GM10266 (cell line): ENCODE measurements around the gene DNAJC7.

ENCODE experiments used
- DNase-seq: peaks from one replicate; pipeline ENCODE4 v3.0.0; 2012; ENCODE audit errors: extremely low spot score
- TF ChIP-seq, protein P1 (sequence below): IDR thresholded peaks from 2 replicates; pipeline ENCODE4 v1.5.1; 2012; ENCODE audit warnings: mild to moderate bottlenecking, low read depth; ENCODE audit not compliant: control insufficient read depth, insufficient read depth; ENCODE audit errors: missing control alignments

The DNAJC7 gene

GRCh38 chr17:41996855-41997164 lies 20.4 kb downstream of the DNAJC7 start:
- no peak for DNase-seq
- TF ChIP-seq, protein P1, sequence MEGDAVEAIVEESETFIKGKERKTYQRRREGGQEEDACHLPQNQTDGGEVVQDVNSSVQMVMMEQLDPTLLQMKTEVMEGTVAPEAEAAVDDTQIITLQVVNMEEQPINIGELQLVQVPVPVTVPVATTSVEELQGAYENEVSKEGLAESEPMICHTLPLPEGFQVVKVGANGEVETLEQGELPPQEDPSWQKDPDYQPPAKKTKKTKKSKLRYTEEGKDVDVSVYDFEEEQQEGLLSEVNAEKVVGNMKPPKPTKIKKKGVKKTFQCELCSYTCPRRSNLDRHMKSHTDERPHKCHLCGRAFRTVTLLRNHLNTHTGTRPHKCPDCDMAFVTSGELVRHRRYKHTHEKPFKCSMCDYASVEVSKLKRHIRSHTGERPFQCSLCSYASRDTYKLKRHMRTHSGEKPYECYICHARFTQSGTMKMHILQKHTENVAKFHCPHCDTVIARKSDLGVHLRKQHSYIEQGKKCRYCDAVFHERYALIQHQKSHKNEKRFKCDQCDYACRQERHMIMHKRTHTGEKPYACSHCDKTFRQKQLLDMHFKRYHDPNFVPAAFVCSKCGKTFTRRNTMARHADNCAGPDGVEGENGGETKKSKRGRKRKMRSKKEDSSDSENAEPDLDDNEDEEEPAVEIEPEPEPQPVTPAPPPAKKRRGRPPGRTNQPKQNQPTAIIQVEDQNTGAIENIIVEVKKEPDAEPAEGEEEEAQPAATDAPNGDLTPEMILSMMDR, result no peak

GRCh38 chr17:41992576-41992975 lies 24.7 kb downstream of the DNAJC7 start:
- TF ChIP-seq, protein P1, result no peak
- DNase-seq, result no peak

DNA sequence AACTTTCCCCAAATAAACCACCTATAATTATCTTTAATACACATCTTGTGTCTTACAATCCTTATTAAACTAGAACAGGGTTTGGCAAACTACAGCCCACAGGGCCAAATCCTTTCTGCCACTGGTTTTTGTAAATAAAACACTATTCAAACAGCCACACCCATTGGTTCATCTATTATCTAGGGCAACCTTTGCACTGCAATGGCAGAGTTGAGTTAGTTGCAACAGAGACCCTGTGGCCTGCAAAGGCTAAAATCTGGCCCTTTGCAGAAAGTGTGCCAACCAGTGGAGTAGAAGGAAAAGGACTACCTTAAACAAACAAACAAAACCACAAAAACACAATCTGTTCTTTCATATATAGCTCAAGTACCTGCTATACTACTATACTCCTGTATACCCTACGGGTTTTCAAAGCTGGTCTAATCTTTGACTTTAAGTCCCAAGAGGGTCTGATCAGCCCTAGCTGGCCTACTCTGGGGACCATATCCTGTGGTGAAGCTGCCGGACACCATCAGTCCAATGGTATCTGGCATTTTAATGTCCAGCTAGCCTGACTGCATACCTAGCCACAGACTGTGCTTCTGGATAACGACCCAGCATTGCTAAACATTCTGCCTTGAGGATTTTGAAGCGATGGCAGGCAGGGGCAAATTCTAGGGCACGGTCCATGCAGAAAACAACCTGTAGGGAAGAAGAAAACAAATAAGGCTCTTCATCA lies 27.4 kb downstream of the DNAJC7 start:
- no peak for DNase-seq
- TF ChIP-seq, protein P1, result no peak

- TF ChIP-seq, protein P1, result no peak
- no peak for DNase-seq
These were observed 28.8 kb downstream of the DNAJC7 start for GRCh38 chr17:41988418-41988817.

DNA sequence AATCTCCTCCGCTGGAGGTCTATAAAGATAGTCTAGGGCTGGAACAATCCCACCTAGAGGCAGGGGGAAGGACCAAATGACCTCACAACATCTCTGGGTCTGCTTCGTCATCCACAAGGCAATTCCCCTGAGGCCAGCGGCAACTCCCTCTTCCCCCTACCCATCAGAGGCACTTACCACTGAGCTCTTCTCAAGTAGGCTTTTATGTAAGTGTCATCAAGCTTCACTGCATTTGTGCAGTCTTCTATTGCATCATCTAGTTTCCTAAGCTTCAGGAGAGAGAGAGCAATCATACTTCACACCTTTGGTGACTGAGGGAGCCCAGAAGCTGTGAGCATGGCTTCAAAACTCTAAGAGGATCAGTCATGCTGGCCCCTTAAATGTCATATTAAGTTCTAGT lies 29.6 kb downstream of the DNAJC7 start:
- DNase-seq, result no peak
- TF ChIP-seq, protein P1, result no peak

- no peak for DNase-seq
- TF ChIP-seq, protein P1, result no peak
These were observed 30.6 kb downstream of the DNAJC7 start for GRCh38 chr17:41986634-41987033.

- DNase-seq, result no peak
- TF ChIP-seq, protein P1, result no peak
These were observed 31.3 kb downstream of the DNAJC7 start for GRCh38 chr17:41985919-41986318.
